Measurements from ENCODE around the gene LCORL. TPM values are rescaled to one million over a fixed set of nuclear protein-coding genes. Genes with fewer than 3 reads are reported as not detected.

The LCORL gene
- total and polyA plus RNA-seq, 2 of the 4 experiments (the other 2 are of a cell fraction): 2.1 to 5.0 TPM

DNA sequence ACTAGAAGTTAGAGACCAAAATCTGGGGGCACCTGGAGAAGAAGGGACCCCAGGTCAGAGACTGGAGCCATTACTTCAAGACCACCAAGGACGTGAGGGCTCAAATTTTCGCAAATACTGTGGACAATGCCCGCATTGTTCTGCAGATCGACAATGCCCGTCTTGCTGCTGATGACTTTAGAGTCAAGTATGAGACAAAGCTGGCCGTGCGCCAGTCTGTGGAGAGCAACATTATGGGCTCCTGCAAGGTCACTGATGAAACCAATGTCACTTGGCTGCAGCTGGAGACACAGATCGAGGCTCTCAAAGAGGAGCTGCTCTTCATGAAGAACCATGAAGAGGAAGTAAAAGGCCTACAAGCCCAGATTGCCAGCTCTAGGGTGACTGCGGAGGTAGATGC lies 109.5 kb downstream of the LCORL start:
- no peak overlapping the region for H3K14ac ChIP-seq (replicated peaks; ENCODE audit: low read depth, low read length)
- no peak overlapping the region for H3K4me3 ChIP-seq (ENCODE audit: insufficient read depth, low read depth, low read length)
- no peak overlapping the region for H3K23ac ChIP-seq (ENCODE audit: low read depth, low read length)
- no peak overlapping the region for H3K56ac ChIP-seq (ENCODE audit: extremely low read depth, insufficient read depth, low read length)
- no peaks in the 10 kb centered on the region for H4K20me1 ChIP-seq (ENCODE audit: insufficient read depth, low read length)
- H3K4me2 ChIP-seq (ENCODE audit: low read depth, low read length): no peak overlapping the region
- H4K8ac ChIP-seq (ENCODE audit: low read depth in 2 of 2, low read length in 2 of 2): no peak overlapping the region
- POLR2A ChIA-PET (ENCODE audit: unreplicated experiment): interaction anchor here (0.7 kb wide), 1 partner anchor 12 kb away, joined by 4 read pairs; no protein-coding TSS in a partner anchor
- ATAC-seq (ENCODE audit: low read depth) (no peak), DNase-seq (no peak)
- no peaks in the 10 kb centered on the region for H3K27me3 ChIP-seq (ENCODE audit: control insufficient read depth, insufficient read depth, low read length)
- no peak overlapping the region for H4K91ac ChIP-seq (ENCODE audit: insufficient read depth, low read depth, low read length)
- no peaks in the 10 kb centered on the region for H3K9me3 ChIP-seq (ENCODE audit: control insufficient read depth, insufficient read depth, low read length)
- no peak overlapping the region for H2AK9ac ChIP-seq (replicated peaks; ENCODE audit: low read depth, low read length, poor library complexity)
- H3K79me1 ChIP-seq (ENCODE audit: low read depth in 1 of 2, low read length in 2 of 2): peaks cover 8 to 13% of the 10 kb centered on the region in 2 experiments; a peak in 3 of 4 replicates
- H2BK120ac ChIP-seq (ENCODE audit: low read depth, low read length): no peak overlapping the region
- no peak overlapping the region for H2AFZ ChIP-seq (replicated peaks; ENCODE audit: low read length, poor library complexity)
- H3K36me3 ChIP-seq (ENCODE audit: control insufficient read depth, insufficient read depth, low read length): peaks cover 6% of the 10 kb centered on the region; the same call in 1 of the 2 replicates
- H3K9me1 ChIP-seq (ENCODE audit: insufficient read depth, low read length): peaks cover 1% of the 10 kb centered on the region; the same call in 1 of the 2 replicates
- H3K9ac ChIP-seq (ENCODE audit: low read depth, low read length): no peak overlapping the region
- no peak overlapping the region for H3K4ac ChIP-seq (ENCODE audit: low read depth, low read length)
- H3K4me1 ChIP-seq (ENCODE audit: control insufficient read depth, insufficient read depth, low read length): no peaks in the 10 kb centered on the region
- CTCF ChIA-PET: no interaction called here
- 94% methylated on average over 9 of the region's 9 CpGs; no CpG with 5 or more reads in 1 of the 2 experiments for WGBS, 2 experiments (ENCODE audit: extremely low coverage in 2 of 2, insufficient read length in 1 of 2)
- H3K27ac ChIP-seq (ENCODE audit: insufficient read depth, low read length): no peak overlapping the region
- in situ Hi-C loops (cut with MboI; ENCODE audit: low sequenced_read_pairs): no loop called here
- H2BK20ac ChIP-seq (ENCODE audit: low read depth, low read length): no peak overlapping the region
- intact Hi-C loops (cut with micrococcal nuclease): no loop called here
- no peak overlapping the region for H2BK15ac ChIP-seq (ENCODE audit: low read depth, low read length)
- H2AK5ac ChIP-seq (ENCODE audit: low read depth, low read length): no peak overlapping the region
- dilution Hi-C loops (cut with HindIII; ENCODE audit: low sequenced_read_pairs, unreplicated experiment): no loop called here
- no TSS peak for BruUV-seq (replicated peaks)
- TF ChIP-seq RFX5 (IDR thresholded peaks at IDR 0.05; ENCODE audit: low read depth, low read length): no peak
- no peak for TF ChIP-seq NFE2L2 (IDR thresholded peaks at IDR 0.05; ENCODE audit: low read depth, low read length)
- H4K5ac ChIP-seq (ENCODE audit: low read depth, low read length): no peak overlapping the region
- no peak overlapping the region for H3K18ac ChIP-seq (ENCODE audit: low read depth, low read length)
- no peak overlapping the region for H2BK5ac ChIP-seq (ENCODE audit: low read depth, low read length, poor library complexity, severe bottlenecking)
